T-helper 17 cell (primary cell): ENCODE measurements around the gene ANKRD10. TPM values are rescaled to one million over a fixed set of nuclear protein-coding genes. Genes with fewer than 3 reads are reported as not detected.
A peak's percentile ranks its signal among the peaks of the same experiment; 100 is the strongest.

ENCODE experiments used
- ATAC-seq: fragments of 150-1000 bp; cut with Tn5 transposase; 2 replicates; pipeline ENCODE4 v1.10.0; 2021; ENCODE audit warnings: mild to moderate bottlenecking, moderate library complexity
- DNase-seq, 3 donors: peaks; one replicate each; pipeline versions ENCODE4 v3.0.0 to v3.0.0-alpha.2; 2020 to 2021
- H3K9me3 ChIP-seq: one replicate; pipeline ENCODE4 v1.7.0; 2013; ENCODE audit warnings: low read length, mild to moderate bottlenecking; ENCODE audit not compliant: control insufficient read depth, poor library complexity, severe bottlenecking
- H3K27ac Mint-ChIP-seq: one replicate; pipeline ENCODE4 v1.8.0; 2022; ENCODE audit warnings: mild to moderate bottlenecking, moderate library complexity, mixed read lengths
- H3K27me3 Mint-ChIP-seq: one replicate; pipeline ENCODE4 v1.8.0; 2022; ENCODE audit warnings: mixed read lengths
- H3K36me3 Mint-ChIP-seq: one replicate; pipeline ENCODE4 v1.8.0; 2022; ENCODE audit warnings: low read depth, mixed read lengths
- H3K4me1 Mint-ChIP-seq: one replicate; pipeline ENCODE4 v1.8.0; 2022; ENCODE audit warnings: mild to moderate bottlenecking, mixed read lengths
- H3K4me3 Mint-ChIP-seq: one replicate; pipeline ENCODE4 v1.8.0; 2022; ENCODE audit warnings: mild to moderate bottlenecking, moderate library complexity, mixed read lengths
- total RNA-seq, 4 donors: library from RNA in 2 of 4; stranded (reverse) in 2 of 4; gene quantifications; one replicate each; pipeline ENCODE4 v1.2.3 and lab custom pipeline; 2022 to 2026

ANKRD10 gene
- total RNA-seq, 2 donors from 2014 or later, result 110 to 135 TPM

DNA sequence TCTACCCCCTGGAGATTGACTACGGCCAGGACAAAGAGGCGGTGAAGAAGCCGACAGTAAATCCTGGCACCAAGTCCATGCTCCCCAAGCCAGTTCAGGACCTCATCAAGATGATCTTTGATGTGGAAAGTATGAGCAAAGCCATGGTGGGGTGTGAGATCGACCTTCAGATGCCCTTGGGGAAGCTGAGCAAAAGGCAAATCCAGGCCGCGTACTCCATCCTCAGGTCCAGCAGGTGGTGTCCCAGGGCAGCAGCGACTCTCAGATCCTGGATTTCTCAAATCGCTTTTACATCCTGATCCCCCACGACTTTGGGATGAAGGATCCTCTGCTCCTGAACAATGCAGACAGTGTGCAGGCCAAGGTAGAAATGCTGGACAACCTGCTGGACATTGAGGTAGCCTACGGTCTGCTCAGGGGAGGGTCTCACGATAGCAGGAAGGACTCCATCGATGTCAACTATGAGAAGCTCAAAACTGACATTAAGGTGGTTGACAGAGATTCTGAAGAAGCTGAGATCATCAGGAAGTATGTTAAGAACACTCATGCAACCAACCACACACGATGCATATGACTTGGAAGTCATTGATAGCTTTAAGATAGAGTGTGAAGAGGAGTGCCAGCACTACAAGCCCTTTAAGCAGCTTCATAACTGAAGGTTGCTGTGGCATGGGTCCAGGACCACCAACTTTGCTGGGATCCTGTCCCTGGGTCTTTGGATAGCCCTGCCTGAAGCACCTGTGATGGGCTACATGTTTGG, 24.0 kb upstream of the ANKRD10 start:
- no peak for ATAC-seq
- peaks cover 2% of the 10 kb centered on the region for H3K9me3 ChIP-seq
- Mint-ChIP-seq H3K4me3 (no peak overlapping the region), H3K4me1 (peaks cover 2% of the 10 kb centered on the region), H3K27ac (no peak overlapping the region), H3K27me3 (no peaks in the 10 kb centered on the region), H3K36me3 (no peaks in the 10 kb centered on the region)
- DNase-seq, result no peak

DNA sequence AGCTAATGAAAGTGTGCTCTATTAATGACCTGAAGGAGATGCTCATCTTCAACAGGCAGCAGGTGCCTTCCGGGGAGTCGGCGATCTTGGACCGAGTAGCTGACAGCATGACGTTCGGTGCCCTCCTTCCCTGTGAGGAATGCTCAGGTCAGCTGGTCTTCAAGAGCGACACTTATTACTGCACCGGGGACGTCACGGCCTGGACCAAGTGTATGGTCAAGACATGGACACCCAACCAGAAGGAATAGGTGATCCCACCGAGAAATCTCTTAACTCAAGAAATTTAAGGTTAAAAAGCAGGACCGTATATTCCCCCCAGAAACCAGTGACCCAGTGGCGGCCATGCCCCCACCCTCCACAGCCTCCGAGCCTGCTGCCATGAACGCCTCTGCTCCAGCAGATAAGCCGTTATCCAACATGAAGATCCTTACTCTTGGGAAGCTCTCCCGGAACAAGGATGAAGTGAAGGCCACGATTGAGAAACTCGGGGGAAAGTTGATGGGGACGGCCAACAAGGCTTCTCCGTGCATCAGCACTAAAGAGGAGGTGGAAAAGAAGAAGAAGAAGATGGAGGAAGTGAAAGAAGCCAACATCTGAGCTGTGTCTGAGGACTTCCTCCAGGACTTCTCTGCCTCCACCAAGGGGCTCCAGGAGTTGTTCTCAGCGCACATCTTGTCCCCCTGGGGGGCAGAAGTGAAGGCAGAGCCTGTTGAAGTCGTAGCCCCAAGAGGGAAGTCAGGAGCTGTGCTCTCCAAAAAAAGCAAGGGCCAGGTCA, 22.8 kb upstream of the ANKRD10 start:
- H3K9me3 ChIP-seq, result peaks cover 3% of the 10 kb centered on the region
- no peak for DNase-seq
- Mint-ChIP-seq H3K4me1 (peaks cover 2% of the 10 kb centered on the region), H3K4me3 (no peak overlapping the region), H3K36me3 (peaks cover under 1% of the 10 kb centered on the region), H3K27me3 (no peaks in the 10 kb centered on the region), H3K27ac (no peak overlapping the region)
- no peak for ATAC-seq

DNA sequence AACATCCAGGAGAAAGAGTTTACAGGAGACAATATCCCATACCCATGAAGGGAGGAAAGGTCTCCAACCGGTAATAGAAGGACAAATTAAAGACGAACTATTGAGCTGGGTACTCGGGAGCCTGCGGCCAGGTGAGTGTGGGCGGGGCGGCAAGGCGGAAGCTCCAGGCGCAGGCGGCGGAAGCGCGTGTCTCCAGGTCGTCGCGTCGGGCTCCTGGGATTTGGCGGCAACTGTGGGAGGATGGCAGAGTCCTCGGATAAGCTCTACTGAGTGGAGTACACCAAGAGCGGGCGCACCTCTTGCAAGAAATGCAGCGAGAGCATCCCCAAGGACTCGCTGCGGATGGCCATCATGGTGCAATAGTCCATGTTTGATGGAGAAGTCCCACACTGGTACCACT, 21.6 kb upstream of the ANKRD10 start:
- Mint-ChIP-seq H3K4me1 (no peaks in the 10 kb centered on the region), H3K27me3 (no peaks in the 10 kb centered on the region), H3K36me3 (peaks cover 3% of the 10 kb centered on the region), H3K4me3 (no peak overlapping the region), H3K27ac (no peak overlapping the region)
- H3K9me3 ChIP-seq, result peaks cover 3% of the 10 kb centered on the region
- ATAC-seq (no peak), DNase-seq (no peak)

DNA sequence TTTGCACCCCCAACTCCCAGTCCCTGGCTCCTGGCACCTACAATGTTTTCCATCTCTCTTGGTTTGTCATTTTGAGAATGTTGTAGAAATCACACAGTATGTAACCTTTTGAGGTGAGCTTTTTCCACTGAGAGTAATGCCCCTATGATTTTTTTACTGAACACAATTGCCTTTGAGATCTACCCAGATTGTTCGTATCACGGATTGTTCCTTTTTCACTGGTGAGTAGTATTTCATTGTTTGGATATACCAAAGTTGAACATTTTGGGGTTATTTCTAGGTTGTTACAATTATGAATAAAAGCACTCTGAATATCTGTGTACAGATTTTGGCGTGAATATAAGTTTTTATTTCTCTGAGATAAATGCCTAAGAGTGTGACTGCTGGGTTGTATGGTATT, 17.7 kb upstream of the ANKRD10 start:
- H3K9me3 ChIP-seq, result peaks cover 3% of the 10 kb centered on the region
- no peak for DNase-seq
- no peak for ATAC-seq
- Mint-ChIP-seq H3K4me3 (no peak overlapping the region), H3K27me3 (peaks cover 30% of the 10 kb centered on the region), H3K4me1 (no peaks in the 10 kb centered on the region), H3K27ac (no peak overlapping the region), H3K36me3 (peaks cover 3% of the 10 kb centered on the region)

DNA sequence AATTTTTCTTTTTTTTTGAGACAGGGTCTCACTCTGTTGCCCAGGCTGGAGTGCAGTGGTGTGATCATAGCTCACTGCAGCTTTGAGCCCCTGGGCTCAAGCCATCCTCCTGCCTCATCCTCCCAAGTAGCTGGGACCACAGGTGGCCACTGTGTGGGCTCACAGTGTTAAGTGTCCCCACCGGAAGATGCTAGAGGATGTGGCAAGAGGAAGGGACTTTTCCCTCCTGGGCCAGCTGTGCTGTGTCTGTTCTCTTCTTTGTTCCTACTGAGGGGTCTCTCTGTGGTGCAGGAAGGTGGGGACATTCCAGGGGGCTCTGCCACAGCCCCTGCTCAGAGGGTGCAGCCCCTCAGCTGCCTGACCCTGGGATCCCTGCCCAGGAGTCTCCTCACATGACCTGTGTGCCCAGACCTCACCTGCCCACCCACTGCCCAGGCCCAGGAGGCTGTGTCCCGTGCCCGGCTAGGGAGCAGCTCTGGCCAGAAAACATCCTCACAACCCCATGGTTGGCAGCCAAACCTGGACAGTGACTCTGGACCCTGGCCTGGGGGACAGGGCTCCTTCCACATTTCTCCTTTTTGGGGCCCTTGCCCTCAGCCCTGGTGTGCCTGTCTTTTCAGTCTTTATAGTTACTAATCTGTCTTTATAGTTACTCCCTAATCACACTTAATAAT, 14.4 kb upstream of the ANKRD10 start:
- Mint-ChIP-seq H3K27ac (no peak overlapping the region), H3K27me3 (peaks cover 51% of the 10 kb centered on the region)
- DNase-seq, result no peak

DNA sequence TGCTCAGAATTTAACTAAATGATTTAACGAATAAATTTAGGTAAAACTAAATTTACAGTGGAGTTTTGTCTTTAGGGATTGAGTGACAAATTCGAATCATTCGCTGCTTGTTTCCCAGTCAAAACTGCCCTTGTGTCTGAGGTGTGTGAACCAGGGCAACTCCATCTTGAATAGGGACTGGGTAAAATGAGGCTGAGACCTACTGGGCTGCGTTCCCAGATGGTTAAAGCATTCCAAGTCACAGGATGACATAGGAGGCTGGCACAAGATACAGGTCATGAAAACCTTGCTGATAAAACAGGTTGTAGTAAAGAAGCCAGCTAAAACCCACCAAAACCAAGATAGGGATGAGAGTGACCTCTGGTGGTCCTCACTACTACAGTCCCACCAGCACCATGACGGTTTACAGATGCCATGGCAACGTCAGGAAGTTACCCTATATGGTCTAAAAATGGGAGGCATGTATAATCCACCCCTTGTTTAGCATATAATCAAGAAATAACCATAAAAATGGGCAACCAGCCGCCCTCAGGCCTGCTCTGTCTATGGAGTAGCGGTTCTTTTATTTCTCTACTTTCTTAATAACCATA, 10.2 kb upstream of the ANKRD10 start:
- ATAC-seq, result no peak
- Mint-ChIP-seq H3K27ac (no peak overlapping the region), H3K4me3 (no peak overlapping the region), H3K4me1 (peaks cover 6% of the 10 kb centered on the region), H3K36me3 (peaks cover 3% of the 10 kb centered on the region), H3K27me3 (peaks cover 75% of the 10 kb centered on the region)
- no peaks in the 10 kb centered on the region for H3K9me3 ChIP-seq
- no peak for DNase-seq

More for the DNA sequence above, 14.4 kb upstream of the ANKRD10 start:
- no peak overlapping the region for H3K4me3 Mint-ChIP-seq
- ATAC-seq, result no peak
- H3K36me3 Mint-ChIP-seq, result peaks cover 3% of the 10 kb centered on the region
- H3K4me1 Mint-ChIP-seq, result no peaks in the 10 kb centered on the region
- H3K9me3 ChIP-seq, result peaks cover 3% of the 10 kb centered on the region

- no peaks in the 10 kb centered on the region for H3K9me3 ChIP-seq
- peaks cover 6% of the 10 kb centered on the region for H3K4me1 Mint-ChIP-seq
- no peak for ATAC-seq
- peaks cover 72% of the 10 kb centered on the region for H3K27me3 Mint-ChIP-seq
- H3K4me3 Mint-ChIP-seq, result no peak overlapping the region
- H3K36me3 Mint-ChIP-seq, result peaks cover 3% of the 10 kb centered on the region
- DNase-seq, result no peak
- no peak overlapping the region for H3K27ac Mint-ChIP-seq
Measured at GRCh38 chr13:110924639-110924934, 9.7 kb upstream of the ANKRD10 start.

DNA sequence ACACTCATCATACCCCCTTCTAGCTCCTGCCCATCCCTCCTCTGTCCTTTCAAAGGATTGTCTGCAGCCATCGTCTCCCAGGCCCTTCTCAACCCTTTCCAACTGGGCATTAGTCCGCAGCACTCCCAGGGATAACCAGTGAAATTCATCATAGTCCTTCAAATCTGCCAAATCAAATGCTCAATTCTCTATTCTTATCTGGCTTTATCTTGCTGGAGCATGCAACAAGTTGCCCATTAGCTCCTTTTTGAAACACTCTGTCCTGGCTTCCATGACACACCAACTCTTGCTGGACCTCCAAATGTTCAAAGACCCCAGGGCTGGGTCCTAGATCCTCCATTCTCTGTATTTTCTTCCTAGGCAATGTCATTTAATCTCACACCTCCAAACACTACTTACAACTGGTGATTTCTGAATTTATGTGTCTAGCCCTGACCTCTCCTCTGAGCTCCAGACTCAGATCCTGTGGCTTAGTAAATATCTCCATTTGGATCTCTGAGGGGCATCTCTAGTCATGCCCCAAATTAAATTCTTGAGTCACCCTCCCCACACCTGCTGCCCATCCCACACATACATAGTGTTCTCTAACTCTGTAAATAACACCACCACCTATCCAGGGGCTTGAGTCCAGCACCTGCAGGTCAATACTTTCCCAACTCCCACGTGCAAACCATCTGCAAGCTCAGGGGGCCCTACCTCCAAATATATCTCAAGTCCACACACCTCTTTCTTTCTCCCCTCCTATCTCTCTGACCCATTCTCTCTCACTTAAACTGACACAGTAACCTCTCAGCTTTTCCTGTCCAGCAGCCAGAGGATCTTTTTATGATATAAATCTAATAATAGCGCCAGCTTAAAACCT, 9.1 kb upstream of the ANKRD10 start:
- no peak overlapping the region for H3K27ac Mint-ChIP-seq
- peaks cover 66% of the 10 kb centered on the region for H3K27me3 Mint-ChIP-seq
- H3K4me3 Mint-ChIP-seq, result no peak overlapping the region
- no peak for ATAC-seq
- no peaks in the 10 kb centered on the region for H3K9me3 ChIP-seq
- peaks cover 3% of the 10 kb centered on the region for H3K36me3 Mint-ChIP-seq
- DNase-seq, result no peak
- H3K4me1 Mint-ChIP-seq, result peaks cover 6% of the 10 kb centered on the region

GRCh38 chr13:110923086-110923485, 8.2 kb upstream of the ANKRD10 start:
- no peaks in the 10 kb centered on the region for H3K9me3 ChIP-seq
- no peak for ATAC-seq
- Mint-ChIP-seq H3K27me3 (peaks cover 58% of the 10 kb centered on the region), H3K36me3 (peaks cover 3% of the 10 kb centered on the region), H3K4me1 (peaks cover 6% of the 10 kb centered on the region), H3K27ac (no peak overlapping the region), H3K4me3 (no peak overlapping the region)
- no peak for DNase-seq

GRCh38 chr13:110922506-110922905, 7.6 kb upstream of the ANKRD10 start:
- H3K9me3 ChIP-seq, result no peaks in the 10 kb centered on the region
- DNase-seq, result no peak
- Mint-ChIP-seq H3K4me3 (no peak overlapping the region), H3K4me1 (peaks cover 6% of the 10 kb centered on the region), H3K36me3 (peaks cover 3% of the 10 kb centered on the region), H3K27ac (no peak overlapping the region), H3K27me3 (peaks cover 55% of the 10 kb centered on the region)
- no peak for ATAC-seq

DNA sequence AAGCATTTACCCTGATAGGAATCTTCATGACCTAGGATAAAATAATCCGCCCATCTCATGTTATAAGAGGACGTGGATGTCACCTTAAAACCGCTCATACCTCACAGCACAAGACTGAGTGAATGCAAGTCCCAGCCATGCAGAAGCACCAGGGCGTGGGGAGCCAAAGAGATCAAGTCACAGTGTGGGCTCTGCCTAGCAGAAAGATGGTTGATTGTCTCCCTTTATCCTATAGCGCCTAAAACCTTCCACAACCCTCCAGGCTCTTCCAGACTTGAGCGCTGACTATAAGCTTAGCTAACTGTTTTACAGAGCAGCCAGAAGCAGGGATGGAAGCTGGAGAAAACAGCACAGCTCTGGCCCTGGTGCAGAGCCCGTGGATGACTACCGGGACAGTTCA, 6.8 kb upstream of the ANKRD10 start:
- H3K36me3 Mint-ChIP-seq, result peaks cover 3% of the 10 kb centered on the region
- ATAC-seq (no peak), DNase-seq (no peak)
- no peaks in the 10 kb centered on the region for H3K9me3 ChIP-seq
- peak overlapping the region; percentile 4 for H3K27ac Mint-ChIP-seq
- H3K4me3 Mint-ChIP-seq, result no peak overlapping the region
- H3K4me1 Mint-ChIP-seq, result peaks cover 6% of the 10 kb centered on the region
- peaks cover 46% of the 10 kb centered on the region for H3K27me3 Mint-ChIP-seq

- peaks cover 6% of the 10 kb centered on the region for H3K4me1 Mint-ChIP-seq
- no peak for ATAC-seq
Measured at GRCh38 chr13:110921209-110921608, 6.3 kb upstream of the ANKRD10 start.

More at GRCh38 chr13:110921209-110921608, 6.3 kb upstream of the ANKRD10 start:
- peak overlapping the region; percentile 4 for H3K27ac Mint-ChIP-seq
- H3K9me3 ChIP-seq, result no peaks in the 10 kb centered on the region
- peaks cover 3% of the 10 kb centered on the region for H3K36me3 Mint-ChIP-seq
- no peak for DNase-seq
- peaks cover 43% of the 10 kb centered on the region for H3K27me3 Mint-ChIP-seq
- no peak overlapping the region for H3K4me3 Mint-ChIP-seq
